ENCODE measurements around the gene GALNT2.

- no peak for TF ChIP-seq CTCF (IDR thresholded peaks at IDR 0.05; ENCODE audit: poor library complexity)
- no peak for TF ChIP-seq EZH2 (IDR thresholded peaks at IDR 0.05; ENCODE audit: borderline replicate concordance)
- TF ChIP-seq EZH2phosphoT487 (IDR thresholded peaks at IDR 0.05; ENCODE audit: low read depth, severe bottlenecking, unreplicated experiment), result no peak
Observed at GRCh38 chr1:230130172-230130944, 63.3 kb downstream of the GALNT2 start.
